ENCODE data around the gene UBAC2. TPM values are rescaled to one million over a fixed set of nuclear protein-coding genes. Genes with fewer than 3 reads are reported as not detected.

Gene UBAC2
- total and polyA plus RNA-seq, 11 donors, result 32.6 to 66.9 (median 48.5) TPM

- DNase-seq (no peak), ATAC-seq (no peak)
- peak overlapping the region in 1 of 12 donors; percentile 47 for H3K27ac ChIP-seq
- H3K4me1 ChIP-seq, result peaks cover 0 to 36% (median 2%) of the 10 kb centered on the region in 12 donors
- no peaks in the 10 kb centered on the region for H3K27me3 ChIP-seq
- H3K36me3 ChIP-seq, result peaks cover 0 to 41% (median 25%) of the 10 kb centered on the region in 9 donors
- no peak for TF ChIP-seq POLR2A (IDR thresholded peaks at IDR 0.05)
- no peak for TF ChIP-seq CTCF (IDR thresholded peaks at IDR 0.05)
- intact Hi-C loops (cut with DNase I), result loop anchor here in 1 of 10 donors (10.0 kb wide), 1 partner anchor 92 kb away; no protein-coding TSS in a partner anchor
- no peaks in the 10 kb centered on the region for H3K9me3 ChIP-seq
- no peak overlapping the region for H3K4me3 ChIP-seq
- 87 to 93% (median 91%) methylated on average over 11 of the region's 11 CpGs for WGBS, 4 donors
Measured at GRCh38 chr13:99366075-99366987, 165.7 kb downstream of the UBAC2 start.

- intact Hi-C loops (cut with DNase I), result loop anchor here in 1 of 10 donors (10.0 kb wide), 1 partner anchor 92 kb away; no protein-coding TSS in a partner anchor
- Histone ChIP-seq H3K27me3 (no peaks in the 10 kb centered on the region), H3K36me3 (peaks cover 0 to 40% (median 32%) of the 10 kb centered on the region in 9 donors), H3K4me1 (peaks cover 0 to 36% (median 2%) of the 10 kb centered on the region in 12 donors), H3K4me3 (no peak overlapping the region), H3K9me3 (no peaks in the 10 kb centered on the region), H3K27ac (peak overlapping the region in 3 of 12 donors; percentile 23 to 47 (median 39))
- WGBS, 4 donors, result 58 to 66% (median 64%) methylated on average over 7 of the region's 7 CpGs
- ATAC-seq (peak; percentile 92 to 98 (median 95)), DNase-seq (peak in 2 of 5 donors; percentile 34 to 48)
- TF ChIP-seq POLR2A (IDR thresholded peaks at IDR 0.05) (no peak), CTCF (IDR thresholded peaks at IDR 0.05) (no peak)
Measured at GRCh38 chr13:99367106-99367616, 166.5 kb downstream of the UBAC2 start.

- H3K9me3 ChIP-seq, result no peaks in the 10 kb centered on the region
- intact Hi-C loops (cut with DNase I), result loop anchor here in 1 of 10 donors (10.0 kb wide), 1 partner anchor 93 kb away; no protein-coding TSS in a partner anchor
- no peak for ATAC-seq
Measured at GRCh38 chr13:99367663-99368448, 167.2 kb downstream of the UBAC2 start.

More at GRCh38 chr13:99367663-99368448, 167.2 kb downstream of the UBAC2 start:
- Histone ChIP-seq H3K4me1 (peaks cover 0 to 39% (median 2%) of the 10 kb centered on the region in 12 donors), H3K36me3 (peaks cover 0 to 47% (median 33%) of the 10 kb centered on the region in 9 donors), H3K27ac (peak overlapping the region in 3 of 12 donors; percentile 23 to 47 (median 39)), H3K27me3 (no peaks in the 10 kb centered on the region), H3K4me3 (no peak overlapping the region)
- DNase-seq, result no peak
- no peak for TF ChIP-seq CTCF (IDR thresholded peaks at IDR 0.05)
- no peak for TF ChIP-seq POLR2A (IDR thresholded peaks at IDR 0.05)
- WGBS, 4 donors, result 81 to 89% (median 85%) methylated on average over 16 of the region's 16 CpGs

All from heart left ventricle (tissue), 16 donors.